Activated T-cell treated with anti-CD3 and anti-CD28 coated beads, Interleukin-2, amount 50 U/mL, for 72 hours (primary cell): ENCODE measurements around the gene LRIG1. TPM values are rescaled to one million over a fixed set of nuclear protein-coding genes. Genes with fewer than 3 reads are reported as not detected.

ENCODE experiments used
- ATAC-seq, 2 donors: fragments of 150-1000 bp; cut with Tn5 transposase; replicated peaks in 1 of 2; 2 replicates each; pipeline ENCODE4 v1.10.0; 2021; ENCODE audit warnings: moderate library complexity in 2 of 2, mild to moderate bottlenecking in 1 of 2
- DNase-seq, 2 donors: peaks; one replicate each; pipeline ENCODE4 v3.0.0; 2021 to 2022; ENCODE audit warnings: mixed read lengths in 1 of 2
- H3K27ac Mint-ChIP-seq: one replicate; pipeline ENCODE4 v1.8.0; 2022; ENCODE audit warnings: mild to moderate bottlenecking, moderate library complexity, mixed read lengths
- H3K27me3 Mint-ChIP-seq: one replicate; pipeline ENCODE4 v1.8.0; 2022; ENCODE audit warnings: low read depth, mixed read lengths
- H3K36me3 Mint-ChIP-seq, 2 donors: one replicate each; pipeline ENCODE4 v1.8.0; 2022; ENCODE audit warnings: mixed read lengths in 2 of 2, mild to moderate bottlenecking in 1 of 2; ENCODE audit not compliant: insufficient read depth in 2 of 2
- H3K4me1 Mint-ChIP-seq: one replicate; pipeline ENCODE4 v1.8.0; 2022; ENCODE audit warnings: low read depth, mixed read lengths
- H3K4me3 Mint-ChIP-seq, 2 donors: one replicate each; pipeline ENCODE4 v1.8.0; 2022; ENCODE audit warnings: mild to moderate bottlenecking in 2 of 2, mixed read lengths in 2 of 2, moderate library complexity in 2 of 2
- H3K9me3 Mint-ChIP-seq, 2 donors: one replicate each; pipeline ENCODE4 v1.8.0; 2022; ENCODE audit warnings: mixed read lengths in 2 of 2
- total RNA-seq, 2 donors: library from RNA; stranded (reverse); gene quantifications; one replicate each; pipeline ENCODE4 v1.2.3, GENCODE V29; 2022

LRIG1 gene
- total RNA-seq, 2 donors from 2014 or later: 21.6 to 44.8 TPM

DNA sequence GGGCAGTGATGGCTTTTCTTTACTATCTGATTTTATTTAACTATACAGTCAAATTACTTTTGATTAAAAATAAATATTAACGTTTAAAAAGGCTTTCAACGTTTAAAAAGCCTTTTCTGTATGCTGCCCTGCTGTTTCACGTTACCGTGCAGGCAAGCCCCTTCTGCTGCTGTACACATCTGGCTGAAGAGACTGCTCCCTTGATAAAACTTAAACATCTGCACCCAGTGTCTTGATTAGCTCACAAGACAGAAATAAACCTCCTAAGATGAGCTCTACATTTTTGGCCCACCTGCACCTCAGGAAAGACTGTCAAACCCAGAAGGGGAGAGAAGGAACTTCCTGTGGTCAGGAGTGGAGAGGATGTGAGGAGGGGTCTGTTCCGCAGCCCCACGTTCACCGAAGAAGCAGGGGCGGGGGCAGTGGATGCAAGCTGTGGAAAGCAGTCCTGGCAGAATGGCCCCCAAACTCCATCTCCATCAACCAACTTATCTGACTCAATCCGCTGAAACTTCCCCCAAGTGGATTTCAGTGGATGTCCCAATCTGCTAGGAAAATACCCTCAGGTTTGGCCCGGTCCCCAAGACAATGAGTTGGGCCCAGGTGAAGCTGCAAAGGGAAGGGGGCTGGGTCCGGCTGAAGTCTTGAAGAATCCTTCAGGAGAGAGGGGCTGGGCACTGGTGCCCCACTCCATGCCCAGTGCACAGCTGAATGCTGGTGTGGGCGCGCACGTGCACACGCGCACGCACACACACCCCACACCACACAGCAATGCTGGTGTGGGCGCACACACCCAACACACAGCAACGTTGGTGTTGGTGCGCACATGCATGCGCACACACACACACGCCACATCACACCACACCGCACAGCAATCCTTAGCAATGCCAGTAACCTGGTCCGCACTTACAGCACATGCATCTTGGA lies 88.6 kb downstream of the LRIG1 start:
- peaks cover 0 to 6% of the 10 kb centered on the region in 2 donors for H3K36me3 Mint-ChIP-seq
- no peak for DNase-seq
- peaks cover 16% of the 10 kb centered on the region for H3K4me1 Mint-ChIP-seq
- ATAC-seq: no peak
- H3K4me3 Mint-ChIP-seq: no peak overlapping the region
- no peaks in the 10 kb centered on the region for H3K27me3 Mint-ChIP-seq
- H3K9me3 Mint-ChIP-seq: no peaks in the 10 kb centered on the region
- no peak overlapping the region for H3K27ac Mint-ChIP-seq

- H3K27ac Mint-ChIP-seq: no peak overlapping the region
- DNase-seq: no peak
- H3K4me1 Mint-ChIP-seq: peaks cover 16% of the 10 kb centered on the region
- H3K4me3 Mint-ChIP-seq: no peak overlapping the region
- no peak for ATAC-seq
- peaks cover 0 to 6% of the 10 kb centered on the region in 2 donors for H3K36me3 Mint-ChIP-seq
- no peaks in the 10 kb centered on the region for H3K27me3 Mint-ChIP-seq
- no peaks in the 10 kb centered on the region for H3K9me3 Mint-ChIP-seq
Observed at GRCh38 chr3:66411474-66411873, 89.3 kb downstream of the LRIG1 start.

DNA sequence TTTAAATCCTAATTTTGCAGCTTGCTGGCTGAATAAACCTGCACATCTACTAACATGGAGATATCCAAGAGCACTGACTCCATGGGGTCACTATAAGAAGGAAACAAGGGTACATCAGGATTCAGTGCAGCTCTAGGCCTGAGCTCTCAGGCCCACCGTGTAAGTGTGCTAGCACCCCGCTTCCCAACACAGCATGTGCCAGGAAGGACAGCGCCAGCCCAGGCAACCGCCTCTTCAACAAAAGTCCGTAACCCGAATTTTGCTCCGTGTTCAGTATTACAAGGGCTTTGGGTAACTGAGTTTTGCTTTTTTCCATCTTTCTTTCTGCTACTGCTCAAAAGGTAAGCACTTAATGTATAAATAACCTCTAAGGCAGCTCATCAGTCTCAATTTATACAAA lies 89.8 kb downstream of the LRIG1 start:
- peaks cover 0 to 6% of the 10 kb centered on the region in 2 donors for H3K36me3 Mint-ChIP-seq
- peaks cover 16% of the 10 kb centered on the region for H3K4me1 Mint-ChIP-seq
- no peak overlapping the region for H3K27ac Mint-ChIP-seq
- H3K4me3 Mint-ChIP-seq: no peak overlapping the region
- no peaks in the 10 kb centered on the region for H3K27me3 Mint-ChIP-seq
- DNase-seq (no peak), ATAC-seq (no peak)
- H3K9me3 Mint-ChIP-seq: no peaks in the 10 kb centered on the region

GRCh38 chr3:66409771-66410754 lies 90.8 kb downstream of the LRIG1 start:
- DNase-seq (no peak), ATAC-seq (no peak)
- no peaks in the 10 kb centered on the region for H3K27me3 Mint-ChIP-seq
- H3K9me3 Mint-ChIP-seq: no peaks in the 10 kb centered on the region
- peaks cover 16% of the 10 kb centered on the region for H3K4me1 Mint-ChIP-seq
- peaks cover 0 to 6% of the 10 kb centered on the region in 2 donors for H3K36me3 Mint-ChIP-seq
- H3K4me3 Mint-ChIP-seq: no peak overlapping the region
- H3K27ac Mint-ChIP-seq: peak overlapping the region; percentile 19

DNA sequence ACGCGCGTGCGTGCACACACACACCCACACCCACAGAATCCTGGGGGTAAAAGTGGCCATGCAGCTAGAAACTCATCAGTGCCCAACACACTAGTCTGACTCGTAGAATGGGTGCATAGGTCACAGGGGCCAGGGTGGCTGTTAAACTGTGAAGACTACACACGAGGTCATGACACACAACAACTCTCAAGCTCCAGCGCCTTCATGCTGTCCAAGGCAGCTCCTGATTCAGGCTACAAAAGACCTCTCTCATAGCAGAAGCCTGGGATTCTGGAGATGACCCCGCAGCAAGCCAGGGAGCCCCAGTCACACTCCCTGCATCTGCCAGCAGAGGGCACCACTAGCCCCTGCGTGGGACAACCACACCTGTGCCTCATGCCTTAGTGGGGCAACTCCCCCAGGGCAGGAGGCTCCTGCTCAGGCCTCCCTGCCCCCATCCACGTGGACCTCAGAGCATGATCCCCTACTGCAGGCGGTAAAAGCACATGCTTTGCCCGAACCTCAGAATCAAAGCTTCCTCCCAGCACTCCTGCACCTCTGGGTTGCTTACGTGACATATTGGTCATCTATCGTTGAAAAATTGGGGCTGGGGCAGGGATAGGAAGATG lies 93.1 kb downstream of the LRIG1 start:
- no peak overlapping the region for H3K27ac Mint-ChIP-seq
- peaks cover 0 to 4% of the 10 kb centered on the region in 2 donors for H3K36me3 Mint-ChIP-seq
- H3K4me1 Mint-ChIP-seq: peaks cover 6% of the 10 kb centered on the region

GRCh38 chr3:66406831-66407610 lies 93.8 kb downstream of the LRIG1 start:
- Mint-ChIP-seq H3K4me1 (peaks cover 6% of the 10 kb centered on the region), H3K27me3 (no peaks in the 10 kb centered on the region), H3K27ac (no peak overlapping the region), H3K36me3 (peaks cover 0 to 1% of the 10 kb centered on the region in 2 donors), H3K4me3 (no peak overlapping the region), H3K9me3 (no peaks in the 10 kb centered on the region)
- DNase-seq: no peak
- no peak for ATAC-seq

More for the DNA sequence above, 93.1 kb downstream of the LRIG1 start:
- DNase-seq: peak; percentile 73 to 81
- no peaks in the 10 kb centered on the region for H3K9me3 Mint-ChIP-seq
- no peaks in the 10 kb centered on the region for H3K27me3 Mint-ChIP-seq
- peak; percentile 82 to 85 for ATAC-seq
- no peak overlapping the region for H3K4me3 Mint-ChIP-seq

GRCh38 chr3:66406163-66406562 lies 94.7 kb downstream of the LRIG1 start:
- no peaks in the 10 kb centered on the region for H3K9me3 Mint-ChIP-seq
- ATAC-seq: no peak
- H3K27ac Mint-ChIP-seq: no peak overlapping the region
- H3K4me3 Mint-ChIP-seq: no peak overlapping the region
- no peak for DNase-seq
- H3K4me1 Mint-ChIP-seq: peaks cover 6% of the 10 kb centered on the region
- H3K27me3 Mint-ChIP-seq: no peaks in the 10 kb centered on the region
- no peaks in the 10 kb centered on the region for H3K36me3 Mint-ChIP-seq

DNA sequence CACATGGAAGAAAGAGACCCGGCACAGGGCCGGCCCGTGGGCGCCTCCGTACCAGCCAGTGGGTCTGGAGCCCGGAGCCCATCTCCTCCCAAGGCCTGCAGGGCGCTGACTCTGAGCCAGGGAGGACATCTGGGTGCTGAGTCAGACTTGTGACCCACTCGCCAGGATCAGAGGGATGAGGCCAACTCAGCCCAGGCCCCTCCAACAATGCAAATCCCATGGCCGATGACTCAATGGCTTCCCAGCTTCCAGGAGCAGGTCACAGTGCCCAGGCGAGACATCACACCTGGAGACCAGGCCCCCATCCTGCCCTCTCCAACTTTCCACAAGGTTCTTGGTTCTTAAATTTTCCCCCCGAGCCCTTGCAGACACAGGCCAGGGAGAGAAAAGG lies 95.1 kb downstream of the LRIG1 start:
- H3K27me3 Mint-ChIP-seq: no peaks in the 10 kb centered on the region
- H3K27ac Mint-ChIP-seq: no peak overlapping the region
- H3K4me1 Mint-ChIP-seq: peaks cover 6% of the 10 kb centered on the region
- no peaks in the 10 kb centered on the region for H3K36me3 Mint-ChIP-seq
- DNase-seq (no peak), ATAC-seq (no peak)
- H3K9me3 Mint-ChIP-seq: no peaks in the 10 kb centered on the region
- H3K4me3 Mint-ChIP-seq: no peak overlapping the region

DNA sequence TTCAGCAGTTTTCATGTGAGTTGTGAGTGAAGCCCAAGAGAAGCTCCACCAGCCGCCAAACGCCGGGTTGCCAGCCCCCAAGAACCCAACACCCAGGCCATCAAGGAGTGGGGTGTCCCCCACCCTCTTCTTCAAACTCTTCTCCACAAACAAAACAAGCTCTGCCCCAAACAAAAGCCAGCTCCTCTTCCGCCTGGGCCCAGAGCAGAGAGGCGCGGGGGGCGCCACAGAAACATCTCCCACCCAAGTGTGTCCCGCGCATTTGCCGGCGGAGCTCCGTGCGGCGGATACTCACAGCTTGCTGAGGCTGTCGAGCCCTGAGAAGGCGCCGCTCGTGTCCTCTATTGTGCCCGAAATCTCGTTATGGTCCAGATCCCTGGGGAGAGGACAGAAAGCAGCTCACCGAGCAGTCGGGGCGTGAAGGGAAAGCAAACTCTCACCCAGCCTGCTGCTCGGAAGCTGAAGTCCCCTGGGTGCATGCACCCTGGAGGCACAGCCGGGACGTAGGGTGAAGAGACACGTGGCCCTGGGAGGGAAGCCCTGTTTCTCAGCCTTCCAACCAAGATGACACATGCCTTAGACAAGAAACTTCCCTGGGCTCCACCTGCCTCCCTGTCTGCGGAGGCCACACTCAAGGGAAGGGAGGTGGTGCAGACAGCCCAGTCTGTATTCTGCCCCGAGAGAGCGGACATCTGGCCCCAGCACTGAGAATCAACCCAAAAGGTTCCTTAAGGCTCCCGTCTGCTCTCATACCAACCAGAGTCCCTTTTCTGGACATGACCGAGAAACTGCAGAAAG lies 95.7 kb downstream of the LRIG1 start:
- H3K36me3 Mint-ChIP-seq: no peaks in the 10 kb centered on the region
- ATAC-seq: no peak
- no peak overlapping the region for H3K4me3 Mint-ChIP-seq
- no peaks in the 10 kb centered on the region for H3K27me3 Mint-ChIP-seq
- no peak for DNase-seq
- H3K9me3 Mint-ChIP-seq: no peaks in the 10 kb centered on the region
- no peak overlapping the region for H3K27ac Mint-ChIP-seq
- peaks cover 6% of the 10 kb centered on the region for H3K4me1 Mint-ChIP-seq

DNA sequence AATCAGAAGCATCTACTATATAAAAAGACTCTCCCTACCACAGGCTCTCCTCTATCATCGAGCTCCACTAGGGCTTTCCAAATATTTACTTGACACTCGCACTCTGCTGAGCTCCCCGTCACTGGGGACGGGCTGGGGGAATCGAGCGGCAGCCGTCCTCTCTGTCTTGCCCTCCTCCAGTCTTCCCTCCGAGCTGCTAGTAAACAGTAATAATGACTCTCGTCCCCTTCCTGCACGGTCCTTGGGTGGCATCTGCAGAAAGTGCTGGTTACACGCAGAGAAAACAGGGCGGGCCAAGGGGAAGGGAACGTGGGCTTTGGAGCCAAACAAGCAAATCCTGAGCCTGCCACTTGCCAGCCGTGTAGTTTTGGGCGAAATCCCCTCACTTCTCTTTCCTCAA lies 96.6 kb downstream of the LRIG1 start:
- H3K4me3 Mint-ChIP-seq: no peak overlapping the region
- no peak for ATAC-seq
- no peaks in the 10 kb centered on the region for H3K36me3 Mint-ChIP-seq
- H3K4me1 Mint-ChIP-seq: peaks cover 6% of the 10 kb centered on the region
- DNase-seq: no peak
- no peak overlapping the region for H3K27ac Mint-ChIP-seq
- H3K9me3 Mint-ChIP-seq: no peaks in the 10 kb centered on the region
- no peaks in the 10 kb centered on the region for H3K27me3 Mint-ChIP-seq

DNA sequence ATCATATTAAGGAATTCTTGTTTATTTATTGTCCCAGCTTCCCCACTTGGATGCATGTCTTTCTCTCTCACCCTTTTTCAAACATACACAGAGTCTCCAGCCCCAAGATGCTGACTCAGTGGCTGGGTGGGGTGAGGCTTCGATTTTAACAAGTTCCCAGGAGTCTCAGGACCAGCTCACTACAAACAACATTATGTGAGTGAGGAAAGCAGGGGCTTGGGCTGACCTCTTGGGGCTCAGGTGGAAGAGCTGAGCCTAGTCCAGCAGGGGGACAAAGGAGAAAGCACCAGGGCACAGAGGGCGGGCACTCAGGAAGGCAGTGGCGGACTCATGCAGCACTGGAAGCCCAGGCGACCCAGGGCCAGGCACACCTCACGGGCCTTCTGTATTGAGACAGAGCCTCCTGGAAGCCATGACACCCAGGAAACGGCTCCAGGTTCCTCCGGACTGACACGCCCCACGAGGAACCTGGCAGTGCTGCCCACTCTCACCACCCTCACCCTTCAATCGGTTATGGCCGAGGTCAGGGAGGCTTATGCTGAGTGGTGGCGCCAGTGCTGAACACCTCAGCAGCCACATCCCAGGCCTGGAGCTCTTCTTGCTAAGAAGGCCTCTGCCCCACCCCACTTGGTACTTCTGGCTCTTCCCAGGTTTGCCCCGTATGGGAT lies 97.4 kb downstream of the LRIG1 start:
- no peaks in the 10 kb centered on the region for H3K9me3 Mint-ChIP-seq
- H3K4me1 Mint-ChIP-seq: peaks cover 6% of the 10 kb centered on the region
- H3K4me3 Mint-ChIP-seq: no peak overlapping the region
- ATAC-seq: no peak
- H3K27me3 Mint-ChIP-seq: no peaks in the 10 kb centered on the region
- H3K27ac Mint-ChIP-seq: no peak overlapping the region
- H3K36me3 Mint-ChIP-seq: peaks cover under 1% of the 10 kb centered on the region in 2 donors
- no peak for DNase-seq
